ENCODE data around the gene VEZF1.

The VEZF1 gene

GRCh38 chr17:58019521-58019920 is 31.5 kb upstream of the VEZF1 start:
- no peaks in the 10 kb centered on the region for H3K36me3 ChIP-seq (ENCODE audit: insufficient read depth)
- no peaks in the 10 kb centered on the region for H3K79me2 ChIP-seq (ENCODE audit: insufficient read depth, low read depth)
- no peak overlapping the region for H2AFZ ChIP-seq (ENCODE audit: low read depth)
- no peak overlapping the region for H3K9ac ChIP-seq
- H3K27ac ChIP-seq, result no peak overlapping the region
- no peaks in the 10 kb centered on the region for H3K27me3 ChIP-seq (ENCODE audit: insufficient read depth, low read depth)
- no peak for TF ChIP-seq CTCF (conservative IDR thresholded peaks at IDR 0.05; ENCODE audit: low read depth, low read length)
- no peak overlapping the region for H3K4me2 ChIP-seq
- H4K20me1 ChIP-seq (ENCODE audit: insufficient read depth), result no peaks in the 10 kb centered on the region
- no peak overlapping the region for H3K4me3 ChIP-seq (IDR thresholded peaks at IDR 0.05; ENCODE audit: insufficient read depth, low read depth, low read length)
- no peaks in the 10 kb centered on the region for H3K4me1 ChIP-seq (ENCODE audit: low read depth, poor library complexity, severe bottlenecking)

GRCh38 chr17:58019039-58019438 is 31.0 kb upstream of the VEZF1 start:
- Histone ChIP-seq H4K20me1 (ENCODE audit: insufficient read depth) (no peaks in the 10 kb centered on the region), H3K36me3 (ENCODE audit: insufficient read depth) (no peaks in the 10 kb centered on the region), H3K27ac (no peak overlapping the region), H3K27me3 (ENCODE audit: insufficient read depth, low read depth) (no peaks in the 10 kb centered on the region), H2AFZ (ENCODE audit: low read depth) (no peak overlapping the region), H3K79me2 (ENCODE audit: insufficient read depth, low read depth) (no peaks in the 10 kb centered on the region), H3K4me2 (no peak overlapping the region), H3K4me3 (IDR thresholded peaks at IDR 0.05; ENCODE audit: insufficient read depth, low read depth, low read length) (no peak overlapping the region), H3K9ac (no peak overlapping the region), H3K4me1 (ENCODE audit: low read depth, poor library complexity, severe bottlenecking) (no peaks in the 10 kb centered on the region)
- no peak for TF ChIP-seq CTCF (conservative IDR thresholded peaks at IDR 0.05; ENCODE audit: low read depth, low read length)

- peaks cover 11% of the 10 kb centered on the region; the same call in 1 of the 2 replicates for H3K36me3 ChIP-seq (ENCODE audit: insufficient read depth)
- H3K4me1 ChIP-seq (ENCODE audit: low read depth, poor library complexity, severe bottlenecking), result peaks cover 12% of the 10 kb centered on the region
- TF ChIP-seq CTCF (conservative IDR thresholded peaks at IDR 0.05; ENCODE audit: low read depth, low read length), result no peak
- no peaks in the 10 kb centered on the region for H3K27me3 ChIP-seq (ENCODE audit: insufficient read depth, low read depth)
- H3K79me2 ChIP-seq (ENCODE audit: insufficient read depth, low read depth), result peaks cover 19% of the 10 kb centered on the region
- no peak overlapping the region for H3K4me3 ChIP-seq (IDR thresholded peaks at IDR 0.05; ENCODE audit: insufficient read depth, low read depth, low read length)
- H3K9ac ChIP-seq, result no peak overlapping the region
- no peak overlapping the region for H3K27ac ChIP-seq
- no peaks in the 10 kb centered on the region; the same call in 1 of the 2 replicates for H4K20me1 ChIP-seq (ENCODE audit: insufficient read depth)
- no peak overlapping the region for H3K4me2 ChIP-seq
- H2AFZ ChIP-seq (ENCODE audit: low read depth), result no peak overlapping the region
These were observed 22.2 kb upstream of the VEZF1 start for GRCh38 chr17:58010067-58010799.

- peak overlapping the region; percentile 96 for H3K4me2 ChIP-seq
- H3K27ac ChIP-seq, result peak overlapping the region; percentile 98
- no peak overlapping the region for H3K4me3 ChIP-seq (IDR thresholded peaks at IDR 0.05; ENCODE audit: insufficient read depth, low read depth, low read length)
- peaks cover 32% of the 10 kb centered on the region; the same call in 1 of the 2 replicates for H3K36me3 ChIP-seq (ENCODE audit: insufficient read depth)
- H3K4me1 ChIP-seq (ENCODE audit: low read depth, poor library complexity, severe bottlenecking), result peaks cover 34% of the 10 kb centered on the region
- no peaks in the 10 kb centered on the region for H3K27me3 ChIP-seq (ENCODE audit: insufficient read depth, low read depth)
- H3K9ac ChIP-seq, result peak overlapping the region; percentile 99
- H3K79me2 ChIP-seq (ENCODE audit: insufficient read depth, low read depth), result peaks cover 38% of the 10 kb centered on the region
- H2AFZ ChIP-seq (ENCODE audit: low read depth), result peak overlapping the region; percentile 75
- peaks cover 17% of the 10 kb centered on the region for H4K20me1 ChIP-seq (ENCODE audit: insufficient read depth)
- TF ChIP-seq CTCF (conservative IDR thresholded peaks at IDR 0.05; ENCODE audit: low read depth, low read length), result no peak
These were observed 20.0 kb upstream of the VEZF1 start for GRCh38 chr17:58007781-58008706.
